HG02763 (cell line): ENCODE results near the gene COL6A5.
"Not testable (repeated sequence)": the region's sequence is repeated elsewhere in the genome, so short reads cannot be mapped to it uniquely, and the experiment has no call there.

Experiments used
- ATAC-seq: cut with Tn5 transposase; IDR thresholded peaks from one replicate; pipeline ENCODE4 v1.9.1; 2021; ENCODE audit warnings: mild to moderate bottlenecking, moderate library complexity; ENCODE audit not compliant: unreplicated experiment

Gene COL6A5

GRCh38 chr3:130383424-130383823, 38.0 kb downstream of the COL6A5 start:
- no peak for ATAC-seq

- ATAC-seq = no peak
Measured at GRCh38 chr3:130384476-130385025, 39.1 kb downstream of the COL6A5 start.

GRCh38 chr3:130386604-130387263, 41.3 kb downstream of the COL6A5 start:
- ATAC-seq = no peak

- no peak for ATAC-seq
Measured at GRCh38 chr3:130389743-130390478, 44.4 kb downstream of the COL6A5 start.

GRCh38 chr3:130392266-130392665, 46.8 kb downstream of the COL6A5 start:
- no peak for ATAC-seq

- no peak for ATAC-seq
Measured at GRCh38 chr3:130393594-130393993, 48.1 kb downstream of the COL6A5 start.

GRCh38 chr3:130395331-130395730, 49.9 kb downstream of the COL6A5 start:
- ATAC-seq = no peak

GRCh38 chr3:130395916-130396315, 50.4 kb downstream of the COL6A5 start:
- no peak for ATAC-seq

GRCh38 chr3:130404401-130404800, 58.9 kb downstream of the COL6A5 start:
- ATAC-seq = no peak

GRCh38 chr3:130405956-130406355, 60.5 kb downstream of the COL6A5 start:
- ATAC-seq = no peak

GRCh38 chr3:130408253-130408652, 62.8 kb downstream of the COL6A5 start:
- not testable (repeated sequence) for ATAC-seq

- ATAC-seq = no peak
Measured at GRCh38 chr3:130411320-130411719, 65.8 kb downstream of the COL6A5 start.

GRCh38 chr3:130412991-130413560, 67.6 kb downstream of the COL6A5 start:
- no peak for ATAC-seq

- ATAC-seq = no peak
Measured at GRCh38 chr3:130414457-130414856, 69.0 kb downstream of the COL6A5 start.

- ATAC-seq = no peak
Measured at GRCh38 chr3:130420466-130420865, 75.0 kb downstream of the COL6A5 start.

- no peak for ATAC-seq
Measured at GRCh38 chr3:130423064-130423463, 77.6 kb downstream of the COL6A5 start.

- ATAC-seq = no peak
Measured at GRCh38 chr3:130424837-130425236, 79.4 kb downstream of the COL6A5 start.

GRCh38 chr3:130425484-130425883, 80.0 kb downstream of the COL6A5 start:
- ATAC-seq = no peak

GRCh38 chr3:130426206-130426605, 80.7 kb downstream of the COL6A5 start:
- no peak for ATAC-seq

GRCh38 chr3:130428871-130429712, 83.6 kb downstream of the COL6A5 start:
- no peak for ATAC-seq

- no peak for ATAC-seq
Measured at GRCh38 chr3:130429713-130430023, 84.2 kb downstream of the COL6A5 start.
